Adrenal gland (tissue), 5 donors: ENCODE measurements around the gene DRD5.

Source experiments
- CTCF ChIP-seq, 6 experiments: fragments of 450-650 bp in 4 of 6; fragments of 200-600 bp in 2 of 6; sonication (generic) in 1 of 6; IDR thresholded peaks; 1 replicate in 5 of 6; 2 replicates in 1 of 6; pipeline versions ENCODE4 v1.5.1 to v1.8.0; 2016 to 2021; ENCODE audit warnings: antibody characterized with exemption in 6 of 6, mild to moderate bottlenecking in 2 of 6, moderate library complexity in 1 of 6
- POLR2A ChIP-seq, 2 donors: fragments of 450-650 bp; IDR thresholded peaks; one replicate each; pipeline ENCODE4 v1.6.1; 2017; ENCODE audit warnings: antibody characterized with exemption in 2 of 2, mild to moderate bottlenecking in 2 of 2, moderate library complexity in 1 of 2
- donor health status: DM: no; HTN: no; CAD: no.

GRCh38 chr4:9781343-9782135 lies at the start of gene DRD5:
- no peak for TF ChIP-seq CTCF (IDR thresholded peaks at IDR 0.05)
- no peak for TF ChIP-seq POLR2A (IDR thresholded peaks at IDR 0.05)
